IMR-90 (cell line): ENCODE data around the gene MAGI2. TPM values are rescaled to one million over a fixed set of nuclear protein-coding genes. Genes with fewer than 3 reads are reported as not detected.

Experiments
- ATAC-seq: fragments of 200-7000 bp; cut with Tn5 transposase; 2 replicates; pipeline ENCODE4 v1.9.1; 2020; ENCODE audit warnings: low read depth, mild to moderate bottlenecking, moderate library complexity
- BruUV-seq: library from RNA; stranded (reverse); fragments of 400-500 nt; replicated peaks from 2 replicates; lab custom pipeline; 2021; lab: Mats Ljungman, UMichigan
- CTCF ChIA-PET: fragments of 300-600 bp; formaldehyde crosslinking; extraction: SDS; loops from one replicate; lab custom pipeline; 2021; ENCODE audit warnings: antibody characterized with exemption; lab: Yijun Ruan, JAX
- POLR2A ChIA-PET: fragments of 300-600 bp; sonication (Branson Sonifier 250); formaldehyde crosslinking; loops from one replicate; lab custom pipeline; 2022; ENCODE audit warnings: antibody characterized with exemption; ENCODE audit not compliant: unreplicated experiment; lab: Charles Lee
- DNase-seq: peaks from one replicate; pipeline ENCODE4 v3.0.0; 2013
- H2AFZ ChIP-seq: replicated peaks from 2 replicates; pipeline ENCODE3; 2013; ENCODE audit warnings: low read length, mild to moderate bottlenecking; ENCODE audit not compliant: poor library complexity
- H2AK5ac ChIP-seq: 2 replicates; pipeline ENCODE4 v1.6.1; 2013; ENCODE audit warnings: low read depth, low read length, inconsistent platforms
- H2AK9ac ChIP-seq: replicated peaks from 2 replicates; pipeline ENCODE3; 2013; ENCODE audit warnings: mild to moderate bottlenecking, low read depth, low read length, moderate library complexity; ENCODE audit not compliant: poor library complexity
- H2BK120ac ChIP-seq: 2 replicates; pipeline ENCODE4 v1.6.1; 2013; ENCODE audit warnings: low read depth, low read length, inconsistent platforms
- H2BK15ac ChIP-seq: 3 replicates; pipeline ENCODE4 v1.6.1; 2013; ENCODE audit warnings: low read depth, low read length, inconsistent platforms
- H2BK20ac ChIP-seq: 2 replicates; pipeline ENCODE4 v1.6.1; 2013; ENCODE audit warnings: low read depth, mild to moderate bottlenecking, inconsistent platforms, low read length, moderate library complexity
- H2BK5ac ChIP-seq: 2 replicates; pipeline ENCODE4 v1.6.1; 2013; ENCODE audit warnings: mild to moderate bottlenecking, low read depth, low read length, inconsistent platforms; ENCODE audit not compliant: poor library complexity, severe bottlenecking
- H3K14ac ChIP-seq: replicated peaks from 2 replicates; pipeline ENCODE4 v1.6.1; 2013; ENCODE audit warnings: low read depth, low read length, inconsistent platforms
- H3K18ac ChIP-seq: 2 replicates; pipeline ENCODE4 v1.6.1; 2013; ENCODE audit warnings: low read depth, low read length, control low read depth
- H3K23ac ChIP-seq: 2 replicates; pipeline ENCODE4 v1.6.1; 2013; ENCODE audit warnings: low read depth, low read length, inconsistent platforms
- H3K27ac ChIP-seq: 2 replicates; pipeline ENCODE4 v1.5.1; 2013; ENCODE audit warnings: mild to moderate bottlenecking, control low read depth, low read length; ENCODE audit not compliant: insufficient read depth
- H3K27me3 ChIP-seq: 2 replicates; pipeline ENCODE4 v1.6.1; 2013; ENCODE audit warnings: low read length; ENCODE audit not compliant: control insufficient read depth, insufficient read depth
- H3K36me3 ChIP-seq: 2 replicates; pipeline ENCODE4 v1.6.1; 2013; ENCODE audit warnings: low read length, mixed read lengths; ENCODE audit not compliant: control insufficient read depth, insufficient read depth
- H3K4ac ChIP-seq: 2 replicates; pipeline ENCODE4 v1.6.1; 2013; ENCODE audit warnings: low read depth, low read length, inconsistent platforms
- H3K4me1 ChIP-seq: 2 replicates; pipeline ENCODE4 v1.6.1; 2013; ENCODE audit warnings: low read length, mixed read lengths; ENCODE audit not compliant: control insufficient read depth, insufficient read depth
- H3K4me2 ChIP-seq: 2 replicates; pipeline ENCODE4 v1.6.1; 2013; ENCODE audit warnings: low read depth, mild to moderate bottlenecking, control low read depth, low read length, moderate library complexity
- H3K4me3 ChIP-seq: 2 replicates; pipeline ENCODE4 v1.5.1; 2013; ENCODE audit warnings: low read depth, mild to moderate bottlenecking, control low read depth, low read length, moderate library complexity; ENCODE audit not compliant: insufficient read depth
- H3K56ac ChIP-seq: 2 replicates; pipeline ENCODE4 v1.6.1; 2013; ENCODE audit warnings: low read length, inconsistent platforms; ENCODE audit not compliant: insufficient read depth; ENCODE audit errors: extremely low read depth
- H3K79me1 ChIP-seq, 2 experiments: 2 replicates each; pipeline ENCODE4 v1.6.1; 2013; ENCODE audit warnings: low read length in 2 of 2, inconsistent platforms in 1 of 2, low read depth in 1 of 2
- H3K9ac ChIP-seq: 2 replicates; pipeline ENCODE4 v1.6.1; 2013; ENCODE audit warnings: low read depth, low read length, control low read depth
- H3K9me1 ChIP-seq: 2 replicates; pipeline ENCODE4 v1.6.1; 2013; ENCODE audit warnings: low read length, inconsistent platforms; ENCODE audit not compliant: insufficient read depth
- H3K9me3 ChIP-seq: 2 replicates; pipeline ENCODE4 v1.6.1; 2013; ENCODE audit warnings: low read length; ENCODE audit not compliant: control insufficient read depth, insufficient read depth
- H4K20me1 ChIP-seq: 2 replicates; pipeline ENCODE4 v1.6.1; 2013; ENCODE audit warnings: low read length, inconsistent platforms; ENCODE audit not compliant: insufficient read depth
- H4K5ac ChIP-seq: 2 replicates; pipeline ENCODE4 v1.6.1; 2013; ENCODE audit warnings: mild to moderate bottlenecking, low read depth, low read length, control low read depth
- H4K8ac ChIP-seq, 2 experiments: 2 replicates each; pipeline ENCODE4 v1.6.1; 2013; ENCODE audit warnings: low read depth in 2 of 2, low read length in 2 of 2, control low read depth in 1 of 2, inconsistent platforms in 1 of 2
- H4K91ac ChIP-seq: 2 replicates; pipeline ENCODE4 v1.6.1; 2013; ENCODE audit warnings: low read depth, low read length, inconsistent platforms; ENCODE audit not compliant: insufficient read depth
- BHLHE40 ChIP-seq: fragments of 150-350 bp; IDR thresholded peaks from 2 replicates; pipeline ENCODE4 v1.6.1; 2016; ENCODE audit warnings: mild to moderate bottlenecking, low read depth, low read length
- CEBPB ChIP-seq: IDR thresholded peaks from 2 replicates; pipeline ENCODE4 v1.6.1; 2012; ENCODE audit warnings: low read depth, low read length, improper control_type of control experiment
- CHD1 ChIP-seq: IDR thresholded peaks from 2 replicates; pipeline ENCODE4 v1.6.1; 2012; ENCODE audit warnings: low read depth, low read length, improper control_type of control experiment
- CTCF ChIP-seq: conservative IDR thresholded peaks from 2 replicates; pipeline ENCODE4 v1.5.1; 2012; ENCODE audit warnings: mild to moderate bottlenecking, low read depth, low read length, improper control_type of control experiment
- FOS ChIP-seq: fragments of 150-350 bp; IDR thresholded peaks from 2 replicates; pipeline ENCODE4 v1.6.1; 2016; ENCODE audit warnings: low read depth, low read length
- MAFK ChIP-seq: IDR thresholded peaks from 2 replicates; pipeline ENCODE4 v1.6.1; 2012; ENCODE audit warnings: low read depth, low read length, improper control_type of control experiment
- MAZ ChIP-seq: IDR thresholded peaks from 2 replicates; pipeline ENCODE4 v1.6.1; 2012; ENCODE audit warnings: low read depth, mild to moderate bottlenecking, low read length, improper control_type of control experiment, moderate library complexity, borderline replicate concordance
- MXI1 ChIP-seq: IDR thresholded peaks from 2 replicates; pipeline ENCODE4 v1.6.1; 2012; ENCODE audit warnings: low read depth, mild to moderate bottlenecking, low read length, moderate library complexity, borderline replicate concordance
- NFE2L2 ChIP-seq: fragments of 150-350 bp; IDR thresholded peaks from 2 replicates; pipeline ENCODE4 v1.6.1; 2016; ENCODE audit warnings: low read depth, mild to moderate bottlenecking, low read length
- POLR2A ChIP-seq: IDR thresholded peaks from 2 replicates; pipeline ENCODE4 v1.6.1; 2012; ENCODE audit warnings: mild to moderate bottlenecking, low read depth, low read length
- RAD21 ChIP-seq: IDR thresholded peaks from 2 replicates; pipeline ENCODE4 v1.6.1; 2012; ENCODE audit warnings: low read length, improper control_type of control experiment
- RCOR1 ChIP-seq: IDR thresholded peaks from 2 replicates; pipeline ENCODE4 v1.6.1; 2012; ENCODE audit warnings: mild to moderate bottlenecking, low read length, improper control_type of control experiment; ENCODE audit not compliant: insufficient replicate concordance
- RFX5 ChIP-seq: IDR thresholded peaks from 2 replicates; pipeline ENCODE4 v1.8.0; 2012; ENCODE audit warnings: low read depth, mild to moderate bottlenecking, low read length, moderate library complexity
- SMC3 ChIP-seq: fragments of 150-350 bp; IDR thresholded peaks from 2 replicates; pipeline ENCODE4 v1.6.1; 2016; ENCODE audit warnings: low read depth, mild to moderate bottlenecking, antibody characterized with exemption, low read length, moderate library complexity
- WGBS, 2 experiments: methylation state at CpG; one replicate each; pipeline versions ENCODE4 v1.1.5 to v1.1.7; 2013; ENCODE audit warnings: missing lambda C conversion rate in 2 of 2; ENCODE audit not compliant: insufficient read length in 1 of 2; ENCODE audit errors: extremely low coverage in 2 of 2; 5-methylcytosine and 5-hydroxymethylcytosine counted together
- dilution Hi-C: fragments of 300-500 bp; cut with HindIII; formaldehyde crosslinking; loops from one replicate; pipeline ENCODE4 v1.14.3; 2018; ENCODE audit warnings: low sequenced_read_pairs; ENCODE audit not compliant: unreplicated experiment
- in situ Hi-C: fragments of 300-500 bp; cut with MboI; formaldehyde crosslinking; loops from 3 replicates; pipeline ENCODE4 v1.14.3; 2019; ENCODE audit warnings: low sequenced_read_pairs, inconsistent platforms, mixed read lengths
- intact Hi-C: fragments of 100-400 bp; cut with micrococcal nuclease; formaldehyde crosslinking; loops from 2 replicates; pipeline ENCODE4 v1.10.0; 2022
- polyA plus RNA-seq, 3 experiments: library from polyadenylated mRNA; depleted of rRNA; stranded (reverse); fragments of >200 nt; gene quantifications; 2 replicates each; pipeline ENCODE4 v1.2.3, GENCODE V29; 2012; ENCODE audit warnings: low replicate concordance in 1 of 3
- total RNA-seq: library from RNA; depleted of rRNA; stranded (reverse); fragments of >200 nt; gene quantifications from 2 replicates; pipeline ENCODE4 v1.2.3, GENCODE V29; 2012
- TF ChIP-seq, protein P1 (sequence below): fragments of 150-350 bp; IDR thresholded peaks from 2 replicates; pipeline ENCODE4 v1.6.1; 2016; ENCODE audit warnings: low read depth, mild to moderate bottlenecking, low read length, moderate library complexity, borderline replicate concordance
- TF ChIP-seq, protein P2 (sequence below): fragments of 150-350 bp; IDR thresholded peaks from 2 replicates; pipeline ENCODE4 v1.6.1; 2017; ENCODE audit warnings: mild to moderate bottlenecking, antibody characterized with exemption, low read length, low read depth

Gene MAGI2
- total and polyA plus RNA-seq, 2 of the 4 experiments (the other 2 are of a cell fraction), result 2.5 to 17.9 TPM

GRCh38 chr7:78792006-78792405, 661.5 kb downstream of the MAGI2 start:
- DNase-seq, result peak; percentile 33
- Histone ChIP-seq H4K5ac (no peak overlapping the region), H3K27ac (no peak overlapping the region), H3K4ac (no peak overlapping the region), H3K9me1 (no peaks in the 10 kb centered on the region), H4K20me1 (no peaks in the 10 kb centered on the region), H3K14ac (no peak overlapping the region), H2BK120ac (no peak overlapping the region), H3K36me3 (no peaks in the 10 kb centered on the region), H2AFZ (no peak overlapping the region), H2BK20ac (no peak overlapping the region), H2AK5ac (no peak overlapping the region), H3K9ac (no peak overlapping the region), H3K9me3 (no peaks in the 10 kb centered on the region), H3K18ac (no peak overlapping the region), H3K23ac (no peak overlapping the region), H3K4me1 (no peaks in the 10 kb centered on the region), H2BK15ac (no peak overlapping the region), H2BK5ac (no peak overlapping the region), H3K27me3 (no peaks in the 10 kb centered on the region), H4K91ac (no peak overlapping the region), H3K4me2 (no peak overlapping the region), H3K4me3 (no peak overlapping the region), H2AK9ac (no peak overlapping the region), H3K79me1 (no peaks in the 10 kb centered on the region), H4K8ac (no peak overlapping the region), H3K56ac (no peak overlapping the region)
- no CpG with 5 or more reads among the region's 6 CpGs for WGBS, 2 experiments
- ChIA-PET POLR2A (no interaction called here), CTCF (interaction anchor here (0.7 kb wide), 1 partner anchor 903 kb away, joined by 3 read pairs; no protein-coding TSS in a partner anchor)
- dilution Hi-C loops (no loop called here), in situ Hi-C loops (no loop called here), intact Hi-C loops (no loop called here)
- no peak; the same call in 1 of the 2 replicates for ATAC-seq
- TF ChIP-seq MAFK, result no peak
- TF ChIP-seq RCOR1, result no peak
- TF ChIP-seq CTCF, result no peak
- TF ChIP-seq RAD21, result no peak
- TF ChIP-seq POLR2A, result no peak
- no peak for TF ChIP-seq RFX5
- no peak for TF ChIP-seq CHD1
- TF ChIP-seq CEBPB, result no peak
- no peak for TF ChIP-seq SMC3
- TF ChIP-seq, protein P1, sequence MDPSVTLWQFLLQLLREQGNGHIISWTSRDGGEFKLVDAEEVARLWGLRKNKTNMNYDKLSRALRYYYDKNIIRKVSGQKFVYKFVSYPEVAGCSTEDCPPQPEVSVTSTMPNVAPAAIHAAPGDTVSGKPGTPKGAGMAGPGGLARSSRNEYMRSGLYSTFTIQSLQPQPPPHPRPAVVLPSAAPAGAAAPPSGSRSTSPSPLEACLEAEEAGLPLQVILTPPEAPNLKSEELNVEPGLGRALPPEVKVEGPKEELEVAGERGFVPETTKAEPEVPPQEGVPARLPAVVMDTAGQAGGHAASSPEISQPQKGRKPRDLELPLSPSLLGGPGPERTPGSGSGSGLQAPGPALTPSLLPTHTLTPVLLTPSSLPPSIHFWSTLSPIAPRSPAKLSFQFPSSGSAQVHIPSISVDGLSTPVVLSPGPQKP, result no peak
- no peak for TF ChIP-seq FOS
- TF ChIP-seq NFE2L2, result no peak
- no peak for TF ChIP-seq MXI1
- no peak for TF ChIP-seq BHLHE40
- TF ChIP-seq, protein P2, sequence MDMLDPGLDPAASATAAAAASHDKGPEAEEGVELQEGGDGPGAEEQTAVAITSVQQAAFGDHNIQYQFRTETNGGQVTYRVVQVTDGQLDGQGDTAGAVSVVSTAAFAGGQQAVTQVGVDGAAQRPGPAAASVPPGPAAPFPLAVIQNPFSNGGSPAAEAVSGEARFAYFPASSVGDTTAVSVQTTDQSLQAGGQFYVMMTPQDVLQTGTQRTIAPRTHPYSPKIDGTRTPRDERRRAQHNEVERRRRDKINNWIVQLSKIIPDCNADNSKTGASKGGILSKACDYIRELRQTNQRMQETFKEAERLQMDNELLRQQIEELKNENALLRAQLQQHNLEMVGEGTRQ, result no peak
- no peak for TF ChIP-seq MAZ
- BruUV-seq, result no TSS peak
